Stimulated activated CD4-positive, alpha-beta T cell treated with anti-CD3 and anti-CD28 coated beads, Interleukin-4, amount 100 ng/mL, for 1 hour (primary cell): Measurements from ENCODE around the gene GPR4.

ENCODE experiments used
- DNase-seq: peaks from one replicate; pipeline ENCODE4 v3.0.0-alpha.2; 2020

GPR4 gene

DNA sequence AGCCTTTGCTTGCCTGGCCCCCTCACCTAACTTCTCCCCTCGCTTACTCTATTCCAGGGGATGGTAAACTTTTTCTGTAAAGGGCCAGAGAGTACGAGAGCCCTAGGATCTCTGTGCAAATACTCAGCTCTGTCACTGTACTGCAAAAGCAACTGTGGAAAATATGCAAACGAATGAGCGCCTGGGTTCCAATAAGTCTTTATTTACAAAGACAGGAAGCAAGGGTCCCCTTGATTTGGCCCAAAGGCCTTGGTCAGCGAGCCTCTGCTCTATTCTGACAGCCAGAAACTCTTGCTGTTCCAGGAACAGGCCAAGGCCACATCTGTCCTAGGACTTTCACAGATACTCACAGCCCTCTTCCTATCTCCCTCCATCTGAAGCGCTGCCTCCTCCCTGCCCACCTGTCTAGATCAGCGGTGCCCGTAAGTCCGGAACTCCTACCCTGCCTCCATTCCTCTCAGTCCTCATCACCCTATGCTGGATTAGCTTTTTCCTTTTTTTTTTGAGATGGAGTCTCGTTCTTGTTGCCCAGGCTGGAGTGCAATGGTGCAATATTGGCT, 54.7 kb downstream of the GPR4 start:
- DNase-seq: no peak

DNA sequence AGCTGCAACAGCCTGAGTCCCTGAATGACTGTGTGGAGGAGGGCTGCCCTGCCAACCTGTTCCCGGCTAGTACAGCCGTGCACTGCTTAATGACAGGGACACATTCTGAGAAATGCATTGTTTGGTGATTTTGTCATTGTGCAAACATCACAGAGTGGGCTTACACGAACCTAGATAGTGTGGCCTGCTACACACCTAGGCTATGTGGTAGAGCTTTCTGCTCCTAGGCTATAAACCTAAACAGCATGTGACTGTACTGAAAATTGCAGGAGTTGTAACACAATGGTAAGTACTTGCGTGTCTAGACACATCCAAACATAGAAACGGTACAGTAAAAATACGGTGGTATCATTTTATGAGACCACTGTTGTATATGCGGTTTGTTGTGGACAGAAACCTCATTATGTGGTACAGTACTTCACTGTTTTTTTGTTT, 59.8 kb downstream of the GPR4 start:
- DNase-seq: no peak
